Activated B cell treated with CpG ODN at 0.5 μM for 24 hours (primary cell): ENCODE measurements around the gene DCST1. TPM values are rescaled to one million over a fixed set of nuclear protein-coding genes. Genes with fewer than 3 reads are reported as not detected.

Source experiments
- ATAC-seq: fragments of 200-7000 bp; cut with Tn5 transposase; one replicate; pipeline ENCODE4 v1.10.0; 2021; ENCODE audit warnings: low read depth, mild to moderate bottlenecking, moderate library complexity
- CTCF ChIA-PET: fragments of 350-600 bp; sonication (Branson Sonifier 250); formaldehyde crosslinking; loops from one replicate; lab custom pipeline; 2021; ENCODE audit warnings: antibody characterized with exemption; lab: Charles Lee
- POLR2A ChIA-PET: fragments of 350-600 bp; sonication (Branson Sonifier 250); formaldehyde crosslinking; loops from one replicate; lab custom pipeline; 2021; ENCODE audit warnings: antibody characterized with exemption; lab: Charles Lee
- DNase-seq: peaks from one replicate; pipeline ENCODE4 v3.0.0; 2022
- H3K27ac Mint-ChIP-seq: one replicate; pipeline ENCODE4 v1.8.0; 2020; ENCODE audit warnings: mixed read lengths
- H3K27me3 Mint-ChIP-seq: one replicate; pipeline ENCODE4 v1.8.0; 2021; ENCODE audit warnings: mixed read lengths
- H3K36me3 Mint-ChIP-seq: one replicate; pipeline ENCODE4 v1.8.0; 2021; ENCODE audit warnings: low read depth, mixed read lengths
- H3K4me1 Mint-ChIP-seq: one replicate; pipeline ENCODE4 v1.8.0; 2021; ENCODE audit warnings: mixed read lengths
- H3K4me3 Mint-ChIP-seq: one replicate; pipeline ENCODE4 v1.8.0; 2020; ENCODE audit warnings: mild to moderate bottlenecking, mixed read lengths
- H3K9me3 Mint-ChIP-seq: one replicate; pipeline ENCODE4 v1.8.0; 2020; ENCODE audit warnings: mixed read lengths
- CTCF ChIP-seq: fragments of 200-600 bp; IDR thresholded peaks from one replicate; pipeline ENCODE4 v1.8.0; 2022; ENCODE audit warnings: antibody characterized with exemption, mild to moderate bottlenecking
- intact Hi-C: fragments of 100-400 bp; cut with micrococcal nuclease; formaldehyde crosslinking; loops from one replicate; pipeline ENCODE4 v1.15.1; 2024
- total RNA-seq: library from RNA; stranded (reverse); gene quantifications from 2 replicates; pipeline ENCODE4 v1.2.3, GENCODE V29; 2022

Gene DCST1
- total RNA-seq, 1 donor from 2014 or later = not detected

GRCh38 chr1:155037043-155037442, 3.4 kb downstream of the DCST1 start:
- peaks cover 8% of the 10 kb centered on the region for H3K27me3 Mint-ChIP-seq
- H3K36me3 Mint-ChIP-seq = no peaks in the 10 kb centered on the region
- no peaks in the 10 kb centered on the region for H3K4me1 Mint-ChIP-seq
- no peak overlapping the region for H3K4me3 Mint-ChIP-seq
- H3K9me3 Mint-ChIP-seq = no peaks in the 10 kb centered on the region
- intact Hi-C loops = no loop called here
- ATAC-seq (no peak), DNase-seq (no peak)
- ChIA-PET POLR2A (no interaction called here), CTCF (no interaction called here)
- no peak overlapping the region for H3K27ac Mint-ChIP-seq
- no peak for TF ChIP-seq CTCF

- H3K27me3 Mint-ChIP-seq = peaks cover 8% of the 10 kb centered on the region
- no peak overlapping the region for H3K4me3 Mint-ChIP-seq
- no peak for ATAC-seq
- ChIA-PET CTCF (interaction anchor here (0.8 kb wide), 1 partner anchor 13 kb away, joined by 3 read pairs; the partner anchor contains the start of gene ADAM15), POLR2A (no interaction called here)
- TF ChIP-seq CTCF = no peak
- H3K36me3 Mint-ChIP-seq = no peaks in the 10 kb centered on the region
- no peaks in the 10 kb centered on the region for H3K4me1 Mint-ChIP-seq
- H3K9me3 Mint-ChIP-seq = no peaks in the 10 kb centered on the region
- no peak overlapping the region for H3K27ac Mint-ChIP-seq
- intact Hi-C loops = no loop called here
- no peak for DNase-seq
Measured at GRCh38 chr1:155037851-155038441, 4.3 kb downstream of the DCST1 start.

- Mint-ChIP-seq H3K4me1 (no peaks in the 10 kb centered on the region), H3K9me3 (no peaks in the 10 kb centered on the region), H3K27me3 (peaks cover 8% of the 10 kb centered on the region), H3K4me3 (no peak overlapping the region), H3K27ac (no peak overlapping the region), H3K36me3 (no peaks in the 10 kb centered on the region)
- DNase-seq = no peak
- no peak for TF ChIP-seq CTCF
- POLR2A ChIA-PET = no interaction called here
- intact Hi-C loops = no loop called here
- ATAC-seq = no peak
- CTCF ChIA-PET = interaction anchor here (0.8 to 1.5 kb wide), 2 partner anchors 12 to 23 kb away, joined by 3 to 7 read pairs; partner anchors contain the start of gene ADAM15
Measured at GRCh38 chr1:155038602-155039307, 5.1 kb downstream of the DCST1 start.

GRCh38 chr1:155039308-155039669, 5.7 kb downstream of the DCST1 start:
- no peak for DNase-seq
- Mint-ChIP-seq H3K4me3 (no peak overlapping the region), H3K27me3 (peaks cover 8% of the 10 kb centered on the region), H3K4me1 (no peaks in the 10 kb centered on the region), H3K36me3 (no peaks in the 10 kb centered on the region), H3K9me3 (no peaks in the 10 kb centered on the region), H3K27ac (no peak overlapping the region)
- TF ChIP-seq CTCF = no peak
- no peak for ATAC-seq
- POLR2A ChIA-PET = interaction anchor here (0.7 kb wide), 1 partner anchor 72 kb away, joined by 6 read pairs; no protein-coding TSS in a partner anchor
- CTCF ChIA-PET = interaction anchor here (1.5 kb wide), 1 partner anchor 22 kb away, joined by 7 read pairs; no protein-coding TSS in a partner anchor
- intact Hi-C loops = no loop called here

GRCh38 chr1:155040358-155041093, 6.9 kb downstream of the DCST1 start:
- ATAC-seq (no peak), DNase-seq (no peak)
- ChIA-PET CTCF (interaction anchor here (9.6 kb wide), 1 partner anchor 20 kb away, joined by 101 read pairs; the partner anchor contains the start of gene EFNA4), POLR2A (interaction anchor here (0.6 kb wide), 1 partner anchor 30 kb away, joined by 3 read pairs; no protein-coding TSS in a partner anchor)
- Mint-ChIP-seq H3K9me3 (no peaks in the 10 kb centered on the region), H3K27me3 (peaks cover 8% of the 10 kb centered on the region), H3K27ac (no peak overlapping the region), H3K36me3 (no peaks in the 10 kb centered on the region), H3K4me3 (no peak overlapping the region), H3K4me1 (peaks cover 4% of the 10 kb centered on the region)
- no peak for TF ChIP-seq CTCF
- intact Hi-C loops = no loop called here
